Panc1 (cell line): ENCODE data around the gene MRPL24.

Source experiments
- CTCF ChIP-seq: fragments of 450-650 bp; IDR thresholded peaks from 2 replicates; pipeline ENCODE4 v1.5.1; 2017; ENCODE audit warnings: mild to moderate bottlenecking
- POLR2AphosphoS5 ChIP-seq: IDR thresholded peaks from 2 replicates; pipeline ENCODE4 v1.6.1; 2012; ENCODE audit warnings: mild to moderate bottlenecking, low read depth, low read length, moderate library complexity
- SIN3A ChIP-seq: IDR thresholded peaks from 2 replicates; pipeline ENCODE4 v1.6.1; 2012; ENCODE audit warnings: low read depth, mild to moderate bottlenecking, low read length, moderate library complexity, borderline replicate concordance; ENCODE audit not compliant: insufficient read depth
- TCF7L2 ChIP-seq: IDR thresholded peaks from 2 replicates; pipeline ENCODE4 v1.6.1; 2011; ENCODE audit warnings: mild to moderate bottlenecking, low read depth, low read length, inconsistent platforms

- TF ChIP-seq CTCF (no peak), SIN3A (no peak), POLR2AphosphoS5 (no peak), TCF7L2 (no peak)
Observed at GRCh38 chr1:156785458-156785857, 44.6 kb upstream of the MRPL24 start.
